Middle frontal gyrus (tissue), 1 donor: ENCODE data around the gene TIMP2.

ENCODE experiments used
- DNase-seq: peaks from one replicate; pipeline ENCODE4 v3.0.0-alpha.2; 2015; ENCODE audit warnings: low spot score; ENCODE audit errors: extremely low spot score

TIMP2 gene

DNA sequence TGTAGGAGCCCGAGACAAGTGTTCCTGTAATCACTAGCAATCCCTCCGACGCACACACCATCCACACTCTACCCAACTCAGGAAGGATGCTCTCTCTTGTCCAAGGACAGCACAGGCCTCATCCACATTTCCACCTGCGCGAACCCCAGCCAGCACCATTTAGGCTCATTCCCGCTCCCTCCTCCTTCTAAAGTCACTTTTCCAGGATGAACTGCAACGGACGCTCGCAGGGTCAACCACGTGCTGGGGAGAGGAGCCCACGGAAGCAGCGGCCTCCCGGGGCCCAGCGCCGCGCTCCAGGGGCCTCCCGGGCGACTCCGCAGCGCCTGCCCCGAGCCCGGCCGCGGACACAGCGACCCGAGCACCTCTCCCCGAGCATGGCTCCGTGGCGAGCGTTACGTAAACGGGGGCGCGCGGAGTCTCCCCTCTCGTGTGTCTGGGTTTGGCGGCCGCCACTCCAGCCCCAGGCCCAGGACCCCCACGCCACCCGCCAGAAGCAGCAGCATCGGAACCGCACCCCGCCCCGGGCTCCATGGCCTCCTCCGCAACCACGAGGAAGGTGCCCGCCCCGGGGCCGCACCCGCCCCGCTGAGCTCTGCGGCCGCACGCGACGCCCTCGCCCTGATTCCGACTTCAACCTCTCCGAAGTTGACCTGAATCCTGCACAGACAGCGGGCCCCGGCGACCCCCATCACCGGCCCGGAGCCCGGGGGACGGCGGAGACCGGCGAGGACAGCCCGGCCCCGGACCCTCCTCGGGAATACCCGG, 85.2 kb downstream of the TIMP2 start:
- no peak for DNase-seq

DNA sequence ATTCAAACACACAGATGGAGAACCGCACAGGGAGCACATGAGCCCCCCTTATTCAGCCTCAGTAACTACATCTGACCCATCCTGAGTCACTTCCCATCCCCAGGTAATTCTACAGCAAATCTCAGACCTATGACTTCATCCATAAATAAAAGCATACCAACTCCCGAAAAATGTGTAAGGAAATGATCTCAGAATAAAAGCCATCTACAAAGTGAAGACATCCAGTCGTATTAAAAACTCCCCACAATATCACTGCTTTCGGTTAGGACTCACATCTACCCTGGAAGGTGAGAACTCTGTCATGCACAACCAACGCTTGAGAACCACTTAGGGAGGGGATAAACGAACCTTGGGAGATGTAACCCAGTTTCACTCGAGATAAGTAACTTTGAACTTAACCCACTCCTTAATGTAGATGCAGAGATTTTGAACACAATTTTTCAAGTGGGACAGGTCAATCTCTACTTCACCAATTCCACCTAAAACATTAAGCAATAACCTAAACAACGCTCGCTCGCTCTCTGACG, 85.9 kb downstream of the TIMP2 start:
- DNase-seq = no peak

DNA sequence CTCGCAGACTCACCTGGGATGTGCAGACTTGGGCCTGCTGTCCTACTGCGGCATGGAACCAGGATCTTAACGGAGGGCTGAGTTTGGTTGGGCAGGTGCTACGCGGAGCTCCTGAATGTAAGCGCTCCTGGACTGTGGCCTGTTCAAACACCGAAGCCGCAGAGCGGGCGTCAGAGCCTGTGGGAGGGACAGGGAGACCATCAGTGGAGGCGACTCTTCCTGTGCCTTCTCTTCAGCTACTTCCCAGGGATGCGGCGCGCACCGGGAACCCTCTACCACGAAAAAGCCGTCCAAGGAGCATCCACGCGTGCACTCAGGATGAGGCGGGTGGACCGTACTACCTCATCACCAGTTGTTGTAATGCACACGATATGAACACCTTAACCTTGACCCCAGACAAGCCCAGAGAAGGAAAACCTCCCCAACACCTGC, 86.6 kb downstream of the TIMP2 start:
- DNase-seq = no peak

DNA sequence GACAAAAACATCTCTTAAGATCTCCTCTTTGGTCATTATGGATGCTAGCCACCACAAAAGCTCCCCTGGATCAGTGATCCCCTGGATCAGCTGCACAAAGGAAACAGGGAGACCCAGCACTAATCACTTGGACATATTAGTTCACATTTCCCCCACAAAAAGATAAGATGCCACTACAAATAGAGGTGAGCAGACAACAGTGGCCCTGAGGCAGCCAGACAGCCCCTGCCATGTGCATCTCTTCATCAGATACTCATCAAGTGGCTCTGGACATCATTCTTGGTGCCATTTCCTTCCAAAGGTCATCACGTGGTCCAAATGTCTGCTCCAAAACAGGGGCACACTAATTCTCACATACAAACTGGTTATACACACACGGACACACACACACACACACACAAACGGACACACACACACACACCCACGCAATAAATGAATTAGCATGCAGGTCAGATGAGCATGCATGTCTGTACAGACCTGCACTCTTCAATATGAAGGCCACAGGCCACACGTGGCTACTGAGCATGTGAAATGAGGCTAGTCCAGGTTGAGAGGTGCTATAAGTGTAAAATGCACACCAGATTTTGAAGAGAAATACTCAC, 88.7 kb downstream of the TIMP2 start:
- DNase-seq = no peak

DNA sequence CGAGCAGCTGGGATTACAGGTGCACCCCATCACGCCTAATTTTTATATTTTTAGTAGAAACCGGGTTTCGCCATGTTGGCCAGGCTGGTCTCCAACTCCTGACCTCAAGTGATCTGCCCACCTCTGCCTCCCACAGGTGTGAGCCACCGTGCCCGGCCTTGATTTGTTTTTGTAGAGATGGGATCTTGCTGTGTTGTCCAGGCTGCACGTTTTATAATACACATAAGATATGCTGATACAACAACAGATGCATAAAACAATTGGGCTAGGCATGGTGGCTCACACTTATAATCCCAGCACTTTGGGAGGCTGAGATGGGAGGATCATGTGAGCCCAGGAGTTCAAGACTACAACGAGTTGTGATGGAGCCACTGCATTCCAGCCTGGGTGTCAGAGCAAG, 90.6 kb downstream of the TIMP2 start:
- no peak for DNase-seq

DNA sequence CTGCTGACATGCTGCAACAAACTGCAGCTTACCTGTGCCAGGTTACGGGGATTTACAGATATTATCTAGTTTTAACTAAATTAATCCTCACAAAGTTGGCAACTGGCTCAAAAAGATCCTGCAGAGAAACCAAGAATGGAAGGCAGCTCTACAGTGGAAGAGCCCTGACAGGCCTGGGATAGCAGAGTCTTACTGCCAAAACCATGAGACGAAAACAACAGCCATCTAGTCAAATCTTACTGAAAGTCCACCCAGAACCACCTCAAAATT, 92.7 kb downstream of the TIMP2 start:
- DNase-seq = no peak

DNA sequence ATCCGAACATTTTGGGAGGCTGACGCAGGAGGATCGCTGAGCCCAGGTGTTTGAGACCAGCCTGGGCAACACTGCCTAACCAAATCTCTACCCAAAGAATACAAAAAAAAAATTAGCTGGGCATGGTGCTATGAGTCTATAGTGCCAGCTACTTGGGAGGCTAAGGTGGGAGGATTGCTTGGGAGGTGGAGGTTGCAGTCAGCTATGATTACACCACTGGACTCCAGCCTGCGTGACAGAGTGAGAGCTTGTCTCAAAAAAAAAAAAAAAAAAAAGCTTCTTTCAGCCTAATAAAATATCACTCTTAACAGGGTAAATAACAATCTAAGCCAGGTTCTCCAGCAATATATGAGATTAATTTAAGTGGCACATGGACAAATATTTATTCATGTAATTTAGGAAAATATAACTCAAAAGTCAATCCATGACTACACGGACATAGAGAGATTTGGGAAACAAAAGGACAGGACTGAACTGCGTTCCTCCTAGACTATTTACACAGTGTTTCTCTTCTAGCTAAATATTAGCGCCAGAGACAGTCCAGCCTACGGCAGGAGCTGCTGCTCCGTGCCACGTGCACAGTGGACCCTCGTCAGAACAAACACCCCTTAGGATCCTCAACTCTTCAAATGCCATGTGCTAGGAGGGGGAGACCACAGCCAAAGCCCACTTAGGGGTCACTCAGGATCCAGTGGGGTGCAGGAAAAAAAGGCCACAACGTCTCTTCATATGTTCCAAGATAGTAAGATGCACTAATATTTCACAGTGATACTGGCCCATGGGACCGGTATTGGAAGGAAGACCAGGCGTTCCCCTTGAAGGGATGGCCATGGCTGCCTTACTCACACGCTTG, 93.3 kb downstream of the TIMP2 start:
- DNase-seq = no peak

DNA sequence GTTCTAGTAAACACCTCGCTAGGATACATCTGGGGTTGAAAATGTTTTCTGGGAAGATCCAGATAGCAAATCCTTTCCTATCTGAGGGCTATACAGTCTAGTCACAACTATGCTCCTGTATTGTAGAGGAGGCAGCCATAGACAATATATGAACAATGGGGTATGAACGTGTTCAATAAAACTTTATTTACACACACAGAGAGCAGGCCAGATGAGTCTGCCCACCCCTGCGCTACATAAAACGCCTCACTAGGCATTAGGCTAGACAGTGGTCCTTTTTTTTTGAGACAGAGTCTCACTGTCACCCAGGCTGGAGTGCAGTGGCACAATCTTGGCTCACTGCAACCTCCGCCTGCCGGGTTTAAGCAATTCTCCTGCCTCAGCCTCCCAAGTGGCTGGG, 95.7 kb downstream of the TIMP2 start:
- no peak for DNase-seq

DNA sequence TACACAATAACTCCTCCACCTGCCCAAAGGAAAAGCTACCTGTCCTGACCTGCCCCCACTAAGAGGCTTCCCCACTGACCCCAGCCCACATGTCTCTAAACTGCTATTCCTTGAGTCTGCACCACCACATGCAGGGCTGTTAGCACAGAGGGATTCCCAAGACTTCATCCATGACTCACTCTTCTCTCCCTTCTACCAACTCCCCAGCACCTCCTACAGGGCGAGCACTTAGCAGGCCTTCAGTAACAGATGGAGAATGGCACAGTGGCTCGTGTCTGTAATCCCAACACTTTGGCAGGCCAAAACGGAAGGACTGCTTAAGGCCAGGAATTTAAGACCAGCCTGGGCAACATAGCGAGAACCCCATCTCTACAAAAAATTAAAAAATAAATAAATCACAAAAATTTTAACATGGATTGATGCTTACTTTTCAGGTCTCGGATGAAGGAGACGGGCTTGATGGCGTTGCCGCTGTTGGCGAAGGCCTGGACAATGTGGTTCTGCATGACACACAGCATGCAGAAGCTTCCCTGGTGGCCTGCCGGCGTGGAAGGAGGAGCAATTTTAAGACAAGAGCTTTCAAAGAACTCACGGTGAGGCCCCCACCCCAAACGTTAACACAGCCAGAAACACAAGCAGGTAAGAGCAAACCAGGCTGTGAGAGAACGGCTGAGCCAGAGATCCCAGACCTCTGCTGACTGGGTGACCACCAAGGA, 96.6 kb downstream of the TIMP2 start:
- no peak for DNase-seq

DNA sequence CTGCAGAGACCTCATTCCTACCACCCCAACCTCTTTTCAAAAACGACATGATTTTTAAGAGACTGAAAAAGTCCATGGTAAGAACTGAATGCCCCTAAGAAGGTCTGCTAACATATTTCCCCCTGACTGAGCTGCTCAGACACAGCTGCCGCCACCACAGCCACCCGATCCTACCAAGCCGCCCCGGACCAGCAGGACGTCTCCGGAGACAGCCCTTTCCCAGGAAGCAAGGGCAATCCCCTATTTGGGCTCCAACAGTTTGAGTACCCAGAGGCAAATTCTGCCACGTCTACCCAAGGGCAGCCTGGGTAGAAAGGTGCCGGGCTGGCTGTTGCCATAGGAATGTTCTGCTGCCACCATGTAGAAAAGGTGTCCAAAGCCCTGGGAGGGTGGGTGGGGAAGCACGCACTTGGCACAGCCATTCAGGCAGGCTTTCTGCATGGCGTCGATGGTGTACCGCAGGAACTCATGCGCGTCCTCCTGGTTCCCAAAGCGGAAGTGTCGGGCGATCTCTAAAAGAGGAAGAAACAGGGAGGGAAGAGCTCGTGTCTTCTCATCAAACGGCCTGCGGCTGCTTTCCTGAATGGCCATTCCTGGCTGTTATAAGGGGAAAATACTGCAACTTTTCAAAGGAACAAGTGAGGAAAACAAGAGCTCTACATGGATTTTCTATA, 98.2 kb downstream of the TIMP2 start:
- no peak for DNase-seq

DNA sequence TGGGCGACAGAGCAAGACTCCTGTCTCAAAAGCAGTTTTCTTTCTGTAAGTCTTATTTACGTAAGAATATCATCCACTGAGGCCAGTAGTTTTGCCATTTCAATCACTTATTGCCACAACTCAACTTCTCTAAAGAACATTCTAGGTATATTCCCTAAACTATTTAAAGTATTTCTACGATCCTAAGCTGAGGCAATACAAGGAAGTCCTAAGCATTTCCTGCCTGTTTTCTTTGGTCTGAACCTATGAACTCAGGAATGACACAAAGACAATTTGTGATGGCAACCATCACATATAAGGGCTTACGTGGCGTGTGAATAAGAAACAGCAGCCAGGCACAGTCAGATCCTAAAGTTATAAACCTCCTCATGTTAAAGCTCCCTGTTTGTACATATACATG, 98.8 kb downstream of the TIMP2 start:
- DNase-seq = no peak

DNA sequence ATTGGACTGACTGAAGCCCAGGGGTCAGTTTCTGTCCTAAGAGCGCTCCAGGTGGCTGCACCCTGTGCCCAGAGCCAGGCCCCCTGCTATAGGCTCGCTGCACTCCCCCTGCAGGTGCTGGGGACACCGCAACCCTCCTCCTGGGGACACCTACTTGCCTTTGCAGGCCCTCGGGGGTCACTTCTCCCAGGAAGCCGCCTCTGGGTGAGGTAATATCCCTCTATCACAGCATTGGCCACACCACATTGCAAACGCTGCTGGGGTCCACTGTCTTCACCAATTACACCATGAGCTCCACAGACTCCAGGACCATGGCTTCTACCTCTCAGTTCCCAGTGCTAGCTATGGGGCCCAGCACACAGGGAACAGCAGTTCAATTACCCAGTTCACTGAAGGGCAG, 99.5 kb downstream of the TIMP2 start:
- DNase-seq = no peak

DNA sequence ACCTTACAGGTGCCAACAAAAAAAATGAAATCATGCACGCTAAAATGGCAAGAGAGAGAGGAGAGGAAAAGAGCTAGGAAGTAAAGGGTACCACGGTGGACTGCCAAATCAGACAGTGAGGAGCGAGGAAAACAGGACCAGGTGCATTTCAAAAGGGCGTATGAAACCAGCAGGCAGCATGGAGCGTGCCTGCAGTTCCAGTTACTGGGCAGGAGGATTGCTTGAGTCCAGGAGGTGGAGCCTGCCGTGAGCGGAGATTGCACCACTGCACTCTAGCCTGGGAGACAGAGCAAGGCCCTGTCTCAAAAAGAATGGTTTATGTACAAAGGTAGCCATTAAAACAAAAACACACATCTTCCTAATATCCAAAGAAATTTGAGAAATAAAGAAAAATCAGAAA, 100.9 kb downstream of the TIMP2 start:
- no peak for DNase-seq

DNA sequence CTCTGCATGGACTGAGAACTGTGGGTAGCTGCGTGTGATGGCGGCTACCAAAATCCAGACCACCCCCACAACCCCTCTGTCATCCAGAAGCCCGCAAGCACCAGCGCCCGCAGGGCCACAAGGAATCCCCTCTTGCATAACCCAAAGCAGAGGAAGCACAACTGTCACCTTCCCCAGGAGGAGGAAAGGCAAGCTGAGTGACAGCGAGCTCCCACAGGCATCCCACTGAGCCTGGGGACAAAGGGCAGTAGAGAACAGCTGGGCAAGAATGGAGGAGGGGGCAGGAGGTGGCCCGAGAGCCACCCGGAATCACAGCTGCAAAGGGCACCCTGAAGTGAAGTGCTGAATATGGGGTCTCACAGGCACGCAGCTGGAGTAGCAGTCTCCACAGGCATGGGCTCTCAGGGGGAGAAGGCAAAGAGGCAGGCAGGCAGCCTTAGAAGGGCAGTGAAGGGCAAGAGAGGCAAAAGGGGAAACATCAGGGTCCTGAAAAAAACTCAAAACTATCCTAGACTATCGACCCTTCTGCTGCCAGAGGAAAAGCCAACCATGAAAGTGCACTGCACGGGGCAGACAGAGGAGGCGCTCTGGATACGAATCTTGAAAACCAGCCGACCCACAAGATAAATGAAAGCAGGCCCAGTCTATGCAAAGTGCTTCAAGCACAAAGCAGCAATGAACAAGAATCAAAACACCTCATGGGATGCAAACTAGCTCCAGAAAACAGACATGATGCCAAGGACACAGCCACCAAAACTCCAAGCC, 101.7 kb downstream of the TIMP2 start:
- no peak for DNase-seq

DNA sequence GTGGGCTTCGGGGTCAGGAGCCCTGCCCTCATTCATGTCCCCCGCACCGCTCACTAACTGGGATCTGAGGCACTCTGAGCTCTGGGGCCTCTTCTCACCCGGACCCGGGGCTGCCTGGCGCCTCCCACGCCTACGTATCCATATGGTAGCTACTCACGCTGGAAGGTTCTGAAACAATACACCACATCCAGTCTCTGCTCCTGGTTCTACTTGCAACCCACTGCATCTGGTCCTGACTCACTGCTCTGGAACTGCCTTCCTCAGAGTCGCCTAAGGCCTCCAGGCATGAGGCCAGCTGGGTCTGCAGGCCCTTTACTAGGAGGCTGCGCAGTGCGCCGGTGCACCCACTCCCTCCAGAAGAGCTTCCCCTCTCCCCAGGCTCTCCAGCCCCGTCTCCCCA, 102.6 kb downstream of the TIMP2 start:
- peak; percentile 30 for DNase-seq

DNA sequence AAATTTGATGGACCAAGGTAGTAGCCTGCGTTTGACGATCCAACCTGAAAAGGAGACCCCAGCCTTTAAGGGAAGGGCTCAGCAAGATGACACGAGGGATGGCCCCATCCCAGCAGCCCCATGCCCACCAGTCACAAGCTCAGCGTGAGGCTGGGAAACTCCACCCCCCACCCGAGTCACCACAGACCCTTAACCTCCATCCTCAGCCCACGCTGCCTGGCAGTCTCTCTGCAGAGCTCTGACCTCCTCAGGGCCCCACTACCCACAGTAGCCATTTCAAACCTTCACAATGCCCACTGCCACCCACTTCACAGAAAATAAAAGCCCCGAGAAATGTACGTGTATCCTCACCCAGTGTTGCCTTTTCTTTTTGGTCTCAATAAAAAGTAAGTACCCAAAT, 103.2 kb downstream of the TIMP2 start:
- DNase-seq = no peak

DNA sequence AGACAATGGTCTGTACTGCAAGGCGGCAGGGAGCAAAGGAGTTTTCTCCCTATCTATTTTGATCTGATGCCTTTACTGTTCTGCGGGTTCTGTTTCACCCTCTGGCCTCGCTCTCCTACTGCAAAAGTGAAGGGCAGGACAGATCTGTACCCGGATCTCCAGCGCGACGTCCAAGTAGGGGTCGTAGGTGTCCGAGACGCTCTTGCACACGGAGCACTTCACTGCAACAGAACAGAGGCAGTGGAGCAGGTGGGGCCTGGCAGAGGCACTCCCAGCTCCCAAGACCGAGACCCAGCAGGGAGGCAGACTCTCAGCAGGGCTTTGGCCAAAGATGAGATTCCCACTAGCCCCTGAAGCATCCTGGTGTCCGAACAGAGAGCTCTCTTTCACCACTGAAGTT, 104.3 kb downstream of the TIMP2 start:
- no peak for DNase-seq

DNA sequence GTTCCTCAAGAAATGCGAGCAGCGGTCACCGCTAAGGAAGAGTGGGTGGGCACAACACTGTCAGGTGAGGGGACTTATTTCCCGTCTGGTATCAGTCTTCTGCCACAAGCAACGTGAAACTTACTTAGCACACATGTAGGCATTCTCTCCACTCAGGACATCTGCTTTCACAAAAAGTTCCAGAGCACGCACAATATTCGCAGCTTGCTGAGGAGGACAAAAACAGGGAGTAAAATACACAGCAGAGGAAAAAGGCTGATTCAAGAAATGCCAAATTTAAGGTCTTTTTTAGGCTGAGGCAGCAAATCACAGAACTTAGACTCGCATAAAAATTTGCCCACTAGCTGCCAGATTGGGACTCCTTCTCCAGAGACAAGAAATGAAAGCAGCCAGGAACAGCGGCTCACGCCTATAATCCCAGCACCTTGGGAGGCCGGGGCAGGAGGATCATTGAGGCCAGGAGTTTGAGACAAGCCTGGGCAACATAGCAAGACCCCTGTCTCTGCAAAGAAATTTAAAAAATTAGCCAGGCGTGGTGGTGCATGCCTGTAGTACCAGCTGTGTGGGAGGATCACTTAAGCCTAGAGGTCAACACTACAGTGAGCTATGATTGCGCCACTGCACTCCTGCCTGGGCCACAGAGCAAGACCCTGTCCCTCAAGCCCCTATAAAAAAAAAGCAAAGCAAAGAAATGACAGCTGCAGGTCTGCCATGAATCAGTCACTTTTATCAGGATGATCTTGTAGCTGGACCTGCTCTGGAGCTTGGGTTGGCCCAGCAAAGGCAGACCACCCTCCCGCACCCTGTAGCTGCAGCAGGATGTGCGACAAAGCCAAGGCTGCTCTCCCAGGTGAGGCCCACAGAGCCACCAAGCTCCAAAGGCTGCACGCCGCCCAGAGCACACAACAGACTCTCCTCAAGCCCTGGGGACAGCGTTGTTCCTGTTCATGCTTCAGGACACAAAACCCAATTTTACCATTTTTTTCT, 105.1 kb downstream of the TIMP2 start:
- no peak for DNase-seq

DNA sequence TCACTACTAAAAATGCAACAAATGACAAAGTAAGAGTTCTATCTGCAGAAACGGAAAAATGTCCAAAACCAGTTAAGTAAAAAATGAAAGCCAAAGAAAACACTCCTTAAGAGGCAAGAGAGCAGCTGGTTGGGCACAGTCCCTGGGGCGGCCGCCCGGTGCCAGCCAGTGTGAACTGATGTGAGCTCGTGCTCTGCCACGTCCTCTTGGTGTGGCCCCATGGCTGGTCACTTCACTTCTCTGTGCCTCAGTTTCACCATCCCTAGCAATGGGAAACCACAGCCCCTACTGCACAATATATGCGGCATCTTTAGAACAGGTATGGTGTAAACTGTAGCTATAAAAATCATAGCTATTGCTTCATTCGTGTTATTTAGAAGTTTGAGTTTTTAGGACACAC, 105.8 kb downstream of the TIMP2 start:
- DNase-seq = no peak
